ENCODE measurements around the gene MAPKAP1. TPM values are rescaled to one million over a fixed set of nuclear protein-coding genes. Genes with fewer than 3 reads are reported as not detected.

The MAPKAP1 gene
- total RNA-seq, 1 donor from 2014 or later: 74.6 TPM

- DNase-seq (ENCODE audit: low spot score, unreplicated experiment): no peak
- no peak overlapping the region for H3K27ac Mint-ChIP-seq
- H3K4me3 Mint-ChIP-seq (ENCODE audit: low read depth): no peak overlapping the region
- H3K9me3 Mint-ChIP-seq (ENCODE audit: low read depth): no peaks in the 10 kb centered on the region
- H3K36me3 Mint-ChIP-seq (ENCODE audit: insufficient read depth): no peaks in the 10 kb centered on the region
- H3K4me1 Mint-ChIP-seq (ENCODE audit: low read depth): no peaks in the 10 kb centered on the region
- no peak for TF ChIP-seq CTCF (IDR thresholded peaks at IDR 0.05; ENCODE audit: unreplicated experiment)
- peaks cover 4% of the 10 kb centered on the region for H3K27me3 Mint-ChIP-seq
Observed at GRCh38 chr9:125427556-125427955, 279.5 kb downstream of the MAPKAP1 start.

DNA sequence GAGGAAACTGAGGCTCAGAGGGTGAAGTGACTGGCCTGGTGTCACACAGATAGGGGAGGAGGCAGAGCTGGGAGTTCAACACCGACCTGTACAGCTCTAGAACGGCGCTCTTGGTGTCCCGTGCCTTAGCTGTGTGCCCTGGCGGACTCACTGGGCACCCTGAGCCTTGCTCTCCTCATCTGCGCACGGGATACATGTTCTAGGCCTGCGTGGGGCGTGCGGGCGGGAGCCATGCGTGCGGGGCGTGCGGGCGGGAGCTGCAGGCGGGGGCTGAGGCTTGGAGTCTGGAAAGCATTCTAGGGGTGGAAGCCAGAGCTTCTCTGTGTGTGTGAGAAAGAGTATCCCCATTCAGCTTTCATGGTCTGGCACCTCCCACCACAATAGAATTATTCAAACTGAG, 280.1 kb downstream of the MAPKAP1 start:
- H3K27me3 Mint-ChIP-seq: peaks cover 5% of the 10 kb centered on the region
- no peaks in the 10 kb centered on the region for H3K4me1 Mint-ChIP-seq (ENCODE audit: low read depth)
- no peak for DNase-seq (ENCODE audit: low spot score, unreplicated experiment)
- no peaks in the 10 kb centered on the region for H3K9me3 Mint-ChIP-seq (ENCODE audit: low read depth)
- no peak overlapping the region for H3K27ac Mint-ChIP-seq
- H3K36me3 Mint-ChIP-seq (ENCODE audit: insufficient read depth): no peaks in the 10 kb centered on the region
- TF ChIP-seq CTCF (IDR thresholded peaks at IDR 0.05; ENCODE audit: unreplicated experiment): no peak
- no peak overlapping the region for H3K4me3 Mint-ChIP-seq (ENCODE audit: low read depth)

GRCh38 chr9:125425901-125426515, 281.0 kb downstream of the MAPKAP1 start:
- H3K9me3 Mint-ChIP-seq (ENCODE audit: low read depth): no peaks in the 10 kb centered on the region
- H3K4me3 Mint-ChIP-seq (ENCODE audit: low read depth): no peak overlapping the region
- no peak for DNase-seq (ENCODE audit: low spot score, unreplicated experiment)
- H3K27me3 Mint-ChIP-seq: peaks cover 5% of the 10 kb centered on the region
- H3K36me3 Mint-ChIP-seq (ENCODE audit: insufficient read depth): no peaks in the 10 kb centered on the region
- H3K27ac Mint-ChIP-seq: no peak overlapping the region
- TF ChIP-seq CTCF (IDR thresholded peaks at IDR 0.05; ENCODE audit: unreplicated experiment): no peak
- H3K4me1 Mint-ChIP-seq (ENCODE audit: low read depth): no peaks in the 10 kb centered on the region

GRCh38 chr9:125425170-125425897, 281.7 kb downstream of the MAPKAP1 start:
- H3K4me3 Mint-ChIP-seq (ENCODE audit: low read depth): no peak overlapping the region
- no peaks in the 10 kb centered on the region for H3K9me3 Mint-ChIP-seq (ENCODE audit: low read depth)
- H3K4me1 Mint-ChIP-seq (ENCODE audit: low read depth): no peaks in the 10 kb centered on the region
- H3K36me3 Mint-ChIP-seq (ENCODE audit: insufficient read depth): no peaks in the 10 kb centered on the region
- H3K27me3 Mint-ChIP-seq: peaks cover 4% of the 10 kb centered on the region
- no peak overlapping the region for H3K27ac Mint-ChIP-seq
- DNase-seq (ENCODE audit: low spot score, unreplicated experiment): no peak
- TF ChIP-seq CTCF (IDR thresholded peaks at IDR 0.05; ENCODE audit: unreplicated experiment): no peak

GRCh38 chr9:125423964-125424363, 283.0 kb downstream of the MAPKAP1 start:
- no peak for DNase-seq (ENCODE audit: low spot score, unreplicated experiment)
- no peak for TF ChIP-seq CTCF (IDR thresholded peaks at IDR 0.05; ENCODE audit: unreplicated experiment)
- peaks cover 3% of the 10 kb centered on the region for H3K27me3 Mint-ChIP-seq
- no peaks in the 10 kb centered on the region for H3K4me1 Mint-ChIP-seq (ENCODE audit: low read depth)
- no peaks in the 10 kb centered on the region for H3K36me3 Mint-ChIP-seq (ENCODE audit: insufficient read depth)
- no peaks in the 10 kb centered on the region for H3K9me3 Mint-ChIP-seq (ENCODE audit: low read depth)
- H3K4me3 Mint-ChIP-seq (ENCODE audit: low read depth): no peak overlapping the region
- H3K27ac Mint-ChIP-seq: no peak overlapping the region

Measured in progenitor cell of endocrine pancreas (in vitro differentiated cells).